T follicular helper cell (primary cell): Measurements from ENCODE around the gene DPYD.

Experiments
- DNase-seq: peaks from one replicate; pipeline ENCODE4 v3.0.0-alpha.2; 2020; ENCODE audit warnings: low read depth

DPYD gene

GRCh38 chr1:97143236-97143882 lies 777.5 kb downstream of the DPYD start:
- no peak for DNase-seq

- DNase-seq: no peak
Measured at GRCh38 chr1:97140611-97141010, 780.2 kb downstream of the DPYD start.

DNA sequence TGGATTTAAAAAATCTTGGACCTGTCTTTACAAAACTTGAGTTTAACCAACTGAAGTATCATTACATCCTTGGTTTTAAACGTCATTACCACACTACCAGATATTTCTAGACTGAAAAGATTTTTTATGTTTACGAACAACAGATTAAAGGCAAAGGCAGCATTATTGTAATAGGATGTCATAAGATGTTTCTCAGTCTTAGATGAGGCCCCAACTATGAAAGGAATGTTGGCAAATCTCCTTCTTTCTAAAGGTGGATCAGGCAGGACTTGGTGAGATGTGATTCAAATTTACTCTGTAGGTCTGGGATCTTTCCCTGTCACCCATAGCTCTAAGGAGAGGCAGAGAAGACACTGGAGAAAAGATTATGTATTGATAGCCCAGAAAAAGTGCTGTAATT lies 781.3 kb downstream of the DPYD start:
- DNase-seq: no peak

GRCh38 chr1:97138515-97139032 lies 782.3 kb downstream of the DPYD start:
- DNase-seq: no peak

DNA sequence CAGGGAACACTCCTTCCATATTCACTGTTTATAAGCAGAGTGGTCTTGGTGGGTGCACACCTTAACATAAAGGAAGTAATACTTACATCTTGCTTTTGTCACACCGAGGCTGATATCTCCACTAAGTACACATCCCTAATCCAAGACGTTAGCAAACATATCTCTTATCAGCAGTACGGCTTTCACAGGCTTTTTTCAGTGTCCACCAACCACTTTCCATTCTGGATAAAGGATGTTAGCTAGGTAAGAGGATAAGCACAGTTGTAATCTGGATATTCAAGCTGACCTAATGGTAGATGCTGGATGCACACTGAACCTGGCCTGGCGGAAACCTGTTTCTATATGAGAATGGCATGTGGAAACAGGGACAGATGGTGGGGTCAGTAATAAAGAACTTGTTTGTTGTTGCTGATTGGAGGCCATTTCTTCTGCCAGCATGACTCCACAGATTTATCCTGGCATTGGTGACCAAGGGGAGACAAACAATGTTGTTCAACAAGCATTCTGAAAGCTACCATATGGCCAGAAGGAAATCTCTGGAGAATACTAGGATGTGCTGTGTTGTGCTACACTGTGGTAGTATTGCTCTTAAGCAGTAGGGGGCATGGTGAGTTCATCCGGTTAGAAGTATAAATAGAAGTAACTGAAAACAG lies 782.8 kb downstream of the DPYD start:
- DNase-seq: no peak

- DNase-seq: no peak
Measured at GRCh38 chr1:97136996-97137395, 783.8 kb downstream of the DPYD start.

DNA sequence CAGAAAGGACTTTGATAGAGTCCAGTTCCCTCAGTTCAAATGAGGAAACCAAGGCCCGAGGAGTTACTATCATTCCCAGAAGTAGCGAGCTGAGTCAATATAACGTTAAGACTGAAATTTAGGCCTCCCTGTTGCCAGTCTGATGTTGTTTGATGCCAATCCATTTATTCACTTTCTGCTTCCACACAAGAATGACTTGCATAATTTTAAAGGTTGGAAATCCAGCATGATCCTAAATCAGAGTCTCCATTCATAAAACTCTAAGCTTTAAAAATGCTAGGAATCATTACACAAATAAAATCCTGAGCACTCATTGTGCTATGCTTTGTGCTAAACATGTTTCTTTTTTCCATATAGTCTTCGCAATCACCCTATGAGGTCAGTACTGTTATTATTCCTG lies 784.9 kb downstream of the DPYD start:
- no peak for DNase-seq

DNA sequence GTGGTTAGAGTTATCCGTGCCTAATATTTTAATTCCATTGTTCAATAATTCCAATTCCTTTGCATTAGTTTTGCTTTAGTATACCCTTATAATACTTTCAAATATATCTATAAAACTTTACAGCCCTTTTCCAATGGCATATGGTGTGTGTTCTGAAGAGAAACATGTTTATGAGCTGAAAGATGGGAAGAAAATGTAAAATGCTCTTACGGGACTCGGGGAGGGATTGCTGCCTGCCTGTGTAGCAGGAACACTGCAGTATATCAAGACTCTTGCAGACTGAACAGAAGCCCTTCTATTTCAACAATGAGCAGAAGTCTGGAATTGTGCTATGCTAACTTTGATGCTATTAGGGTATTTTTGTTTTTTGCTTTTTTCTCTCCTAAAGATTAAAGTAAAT lies 792.4 kb downstream of the DPYD start:
- DNase-seq: no peak

DNA sequence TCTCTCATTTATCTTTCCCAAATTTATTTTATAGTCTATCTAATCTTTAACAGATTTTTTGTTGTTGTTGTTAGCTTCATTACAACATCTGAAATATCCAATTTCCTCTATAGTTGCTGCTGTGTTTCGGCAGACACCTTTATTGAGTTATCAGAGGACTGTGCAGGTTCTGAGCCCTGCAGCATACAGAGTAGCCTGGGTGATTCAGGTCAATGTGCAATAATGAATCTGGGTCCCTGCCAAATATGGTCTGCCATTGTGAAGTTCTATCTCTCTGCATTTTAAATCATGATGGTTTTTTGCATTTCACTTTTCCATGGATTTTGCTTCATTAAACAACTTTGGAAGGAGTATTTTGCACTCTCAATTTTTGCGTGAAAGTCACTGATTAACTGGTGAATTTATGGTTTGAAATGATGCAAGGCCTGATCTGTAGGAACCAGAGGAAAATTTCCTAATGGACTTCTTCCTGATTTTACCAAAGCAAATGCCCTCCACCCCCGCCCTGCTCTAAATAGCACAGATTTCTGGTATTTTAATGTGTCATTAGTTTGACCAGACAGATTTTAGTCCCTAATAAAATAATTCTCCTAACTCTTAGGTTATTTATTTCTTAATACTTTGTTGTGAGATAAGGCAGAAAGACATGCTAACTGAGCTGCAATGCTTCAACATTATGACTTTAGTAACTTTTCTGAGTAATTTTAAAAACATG lies 797.0 kb downstream of the DPYD start:
- DNase-seq: no peak

DNA sequence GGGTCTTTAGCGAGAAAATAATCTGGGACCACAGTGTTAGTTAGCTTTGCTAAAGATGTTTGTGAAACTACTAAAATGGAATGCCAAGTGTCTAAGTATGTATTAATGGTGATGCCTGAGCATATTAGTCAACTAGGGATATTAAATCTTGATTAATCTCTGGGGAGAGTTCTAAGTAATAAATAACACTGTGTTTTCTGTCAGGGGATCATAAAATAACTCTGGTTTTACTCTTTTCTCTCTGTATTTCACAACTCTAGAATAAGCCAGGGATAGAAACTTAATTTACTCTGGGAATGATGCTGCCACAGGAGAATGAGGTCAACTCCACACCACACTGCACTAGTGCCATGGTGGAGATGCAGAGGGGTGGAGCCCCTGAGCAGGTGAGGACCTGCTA lies 800.0 kb downstream of the DPYD start:
- DNase-seq: no peak

- no peak for DNase-seq
Measured at GRCh38 chr1:97119260-97120158, 801.3 kb downstream of the DPYD start.

DNA sequence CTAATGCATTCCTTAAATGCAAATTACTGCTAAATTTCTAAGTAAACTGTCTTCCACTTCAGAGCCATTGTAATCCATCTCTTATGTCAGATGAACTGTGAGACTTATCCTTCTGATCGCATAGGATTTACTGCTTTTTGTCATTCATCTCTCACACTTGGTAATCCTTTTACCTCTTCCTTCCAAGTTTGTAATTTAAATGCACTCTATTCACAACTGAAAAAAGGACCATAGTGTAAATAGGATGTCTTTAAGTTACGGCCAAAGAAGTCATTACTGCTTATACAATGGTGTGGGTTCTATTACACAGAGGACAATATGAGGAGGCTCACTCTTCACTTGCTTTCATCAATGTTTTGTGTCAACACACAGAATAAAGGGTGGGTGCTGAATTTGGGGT lies 806.0 kb downstream of the DPYD start:
- DNase-seq: no peak

DNA sequence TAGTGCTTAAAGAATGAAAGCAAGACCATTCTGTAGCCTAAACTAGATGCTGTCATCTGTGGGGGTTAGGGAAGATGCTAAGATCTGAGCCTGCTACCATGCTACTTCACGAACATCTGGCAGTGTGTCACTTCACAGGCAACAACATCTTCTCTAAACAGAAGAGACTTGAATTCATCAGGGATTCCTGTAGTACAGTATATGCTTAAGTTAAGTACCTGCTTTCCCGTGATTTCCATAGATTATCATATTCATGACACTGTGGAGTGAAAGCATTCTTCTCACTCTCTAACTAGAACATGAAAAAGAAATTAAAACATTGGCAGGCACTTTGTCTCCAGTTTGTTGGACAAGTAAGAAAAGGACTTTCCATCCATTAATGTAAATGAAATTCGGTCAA lies 808.4 kb downstream of the DPYD start:
- DNase-seq: no peak

DNA sequence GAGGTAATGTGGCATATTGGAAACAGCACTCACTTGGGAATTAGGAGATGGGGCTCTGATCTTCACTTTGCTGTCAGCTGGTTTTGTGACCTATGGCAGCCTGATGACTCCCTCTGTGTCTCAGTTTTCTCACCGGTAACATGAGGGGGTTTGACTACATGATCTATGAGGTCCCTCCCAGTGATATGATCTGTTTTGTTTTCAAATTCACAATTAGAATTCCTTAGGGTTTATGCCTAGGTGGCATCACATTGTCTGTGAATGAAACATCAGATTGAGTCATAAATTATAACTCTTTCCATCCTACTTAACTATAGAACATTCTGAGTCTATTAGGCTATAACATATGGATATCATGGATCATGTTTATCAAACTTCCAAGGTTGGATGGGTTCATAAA lies 812.7 kb downstream of the DPYD start:
- DNase-seq: no peak

- DNase-seq: no peak
Measured at GRCh38 chr1:97105531-97105930, 815.3 kb downstream of the DPYD start.

DNA sequence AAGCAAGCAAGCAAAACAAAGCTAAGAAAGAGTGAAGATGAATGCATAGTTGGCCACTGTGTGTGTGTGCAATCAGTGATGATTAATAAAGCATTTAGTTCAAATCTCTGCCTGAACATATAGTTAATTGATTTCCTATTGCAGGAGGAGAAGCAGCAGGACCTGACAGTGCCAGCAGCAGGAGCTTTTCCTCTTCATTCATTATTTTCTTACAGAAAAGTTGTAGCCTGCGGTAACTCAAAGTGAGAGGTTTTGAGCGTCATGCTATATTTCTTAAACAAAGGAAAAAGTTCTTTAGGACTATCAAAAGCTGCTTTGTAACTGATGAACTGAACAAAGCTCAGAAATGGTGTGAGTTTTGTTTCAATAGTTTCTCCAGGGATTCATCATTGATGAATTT lies 819.3 kb downstream of the DPYD start:
- DNase-seq: no peak

DNA sequence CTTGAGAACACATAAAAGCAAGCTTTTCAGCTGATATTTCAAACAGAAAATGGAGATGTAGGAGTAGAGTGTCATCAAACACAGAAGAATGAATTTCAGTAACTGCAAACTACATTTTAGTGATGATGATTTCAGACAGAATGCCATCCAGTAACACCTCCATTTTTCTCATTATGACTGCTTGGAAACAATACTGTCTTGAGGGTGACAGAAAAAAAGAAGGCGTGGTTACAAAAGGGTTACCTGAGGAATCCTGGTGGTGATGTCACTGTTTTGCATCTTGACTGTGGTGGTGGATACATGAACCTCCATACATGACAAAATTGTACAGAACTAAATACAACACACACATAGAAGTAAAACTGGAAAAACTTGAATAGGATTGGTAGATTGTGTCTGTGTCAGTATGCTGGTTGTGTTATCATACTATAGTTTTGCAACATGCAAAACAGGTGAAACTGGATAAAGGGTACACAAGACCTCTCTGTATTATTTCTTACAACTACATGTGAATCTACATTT lies 823.4 kb downstream of the DPYD start:
- no peak for DNase-seq

DNA sequence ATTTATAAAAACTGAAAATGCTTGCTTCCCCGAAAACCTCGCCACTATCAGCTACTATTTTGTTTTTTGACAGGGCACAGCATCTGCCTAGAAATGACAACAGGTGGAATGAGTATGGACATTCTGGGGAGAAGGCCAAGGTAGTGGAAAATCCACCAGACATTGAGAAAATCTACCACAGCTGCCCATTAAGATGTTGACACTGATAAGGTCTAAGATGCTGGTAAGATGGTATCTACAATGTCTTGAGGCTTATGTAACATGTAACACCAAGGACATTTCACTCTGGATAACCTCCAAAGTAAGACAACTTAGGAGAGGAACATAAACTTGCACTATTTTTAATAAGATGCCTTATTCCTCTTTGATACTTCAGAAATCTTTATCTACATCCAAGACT lies 825.1 kb downstream of the DPYD start:
- no peak for DNase-seq

DNA sequence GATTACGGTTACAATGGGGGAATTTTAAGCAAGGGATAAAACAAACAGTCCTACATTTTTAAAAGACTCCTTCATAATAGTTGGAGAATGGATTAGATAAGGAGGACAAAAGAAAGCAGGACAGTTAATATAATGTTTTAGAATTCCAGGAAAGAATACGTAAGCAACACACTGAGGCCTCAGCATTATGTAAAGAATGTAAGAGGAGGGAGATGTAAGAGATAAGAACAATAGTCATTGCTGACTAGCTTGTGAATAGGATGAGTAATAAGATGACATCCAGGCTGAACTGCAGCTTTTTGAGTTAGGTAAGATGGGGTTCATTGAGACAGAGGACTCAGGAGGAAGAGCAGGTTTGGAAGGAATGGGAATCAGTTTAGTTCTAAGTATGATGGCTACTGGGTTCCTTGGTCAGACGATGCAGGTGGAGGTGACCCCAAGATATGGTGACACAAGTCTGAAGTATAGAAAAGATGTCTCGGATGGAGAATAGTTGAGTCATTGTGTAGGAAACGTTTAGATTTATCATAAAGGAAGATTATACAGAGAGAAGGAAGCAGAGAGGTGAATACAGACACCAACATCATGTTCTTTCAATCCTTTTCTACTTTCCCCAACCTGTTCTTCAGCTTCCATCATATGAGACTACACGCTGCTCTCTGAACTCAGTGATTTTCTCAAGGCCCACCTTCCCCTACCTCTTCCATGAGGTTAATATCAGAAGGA lies 826.4 kb downstream of the DPYD start:
- no peak for DNase-seq

- no peak for DNase-seq
Measured at GRCh38 chr1:97093741-97094140, 827.1 kb downstream of the DPYD start.

DNA sequence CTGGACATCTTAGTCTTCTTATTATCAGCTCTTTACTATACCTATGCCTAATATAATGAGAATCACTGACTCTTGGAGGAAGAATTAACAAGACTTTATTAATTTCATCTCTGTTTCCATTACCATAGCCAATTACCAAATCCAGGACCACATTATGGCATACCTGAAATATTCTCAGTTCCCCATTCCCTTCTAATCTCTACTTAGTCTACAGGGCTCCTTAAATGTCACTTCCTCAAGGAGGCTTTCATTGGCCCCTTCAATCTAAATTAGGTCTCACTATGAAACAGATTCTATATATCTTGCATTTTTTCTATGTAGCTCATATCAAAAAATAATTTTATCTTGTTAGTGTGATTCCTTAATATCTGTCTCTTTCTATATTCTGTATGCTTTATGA lies 828.0 kb downstream of the DPYD start:
- DNase-seq: no peak
